Fibroblast of the aortic adventitia (primary cell): ENCODE data around the gene KCNH1. TPM values are rescaled to one million over a fixed set of nuclear protein-coding genes. Genes with fewer than 3 reads are reported as not detected.

Source experiments
- DNase-seq: peaks from one replicate; pipeline ENCODE4 v3.0.0-alpha.2; 2010; ENCODE audit warnings: low read depth
- H3K4me3 ChIP-seq: 2 replicates; pipeline ENCODE4 v1.5.1; 2011; ENCODE audit warnings: low read depth, mild to moderate bottlenecking, control low read depth, low read length, moderate library complexity
- CTCF ChIP-seq: IDR thresholded peaks from 2 replicates; pipeline ENCODE4 v1.5.1; 2011; ENCODE audit warnings: mild to moderate bottlenecking, low read length, control low read depth, inconsistent platforms; ENCODE audit not compliant: insufficient read depth
- total RNA-seq: library from RNA; depleted of rRNA; stranded (reverse); fragments of >200 nt; gene quantifications from 2 replicates; pipeline ENCODE4 v1.2.3, GENCODE V29; 2012; ENCODE audit warnings: low replicate concordance

KCNH1 gene
- total RNA-seq, 1 donor: not detected

DNA sequence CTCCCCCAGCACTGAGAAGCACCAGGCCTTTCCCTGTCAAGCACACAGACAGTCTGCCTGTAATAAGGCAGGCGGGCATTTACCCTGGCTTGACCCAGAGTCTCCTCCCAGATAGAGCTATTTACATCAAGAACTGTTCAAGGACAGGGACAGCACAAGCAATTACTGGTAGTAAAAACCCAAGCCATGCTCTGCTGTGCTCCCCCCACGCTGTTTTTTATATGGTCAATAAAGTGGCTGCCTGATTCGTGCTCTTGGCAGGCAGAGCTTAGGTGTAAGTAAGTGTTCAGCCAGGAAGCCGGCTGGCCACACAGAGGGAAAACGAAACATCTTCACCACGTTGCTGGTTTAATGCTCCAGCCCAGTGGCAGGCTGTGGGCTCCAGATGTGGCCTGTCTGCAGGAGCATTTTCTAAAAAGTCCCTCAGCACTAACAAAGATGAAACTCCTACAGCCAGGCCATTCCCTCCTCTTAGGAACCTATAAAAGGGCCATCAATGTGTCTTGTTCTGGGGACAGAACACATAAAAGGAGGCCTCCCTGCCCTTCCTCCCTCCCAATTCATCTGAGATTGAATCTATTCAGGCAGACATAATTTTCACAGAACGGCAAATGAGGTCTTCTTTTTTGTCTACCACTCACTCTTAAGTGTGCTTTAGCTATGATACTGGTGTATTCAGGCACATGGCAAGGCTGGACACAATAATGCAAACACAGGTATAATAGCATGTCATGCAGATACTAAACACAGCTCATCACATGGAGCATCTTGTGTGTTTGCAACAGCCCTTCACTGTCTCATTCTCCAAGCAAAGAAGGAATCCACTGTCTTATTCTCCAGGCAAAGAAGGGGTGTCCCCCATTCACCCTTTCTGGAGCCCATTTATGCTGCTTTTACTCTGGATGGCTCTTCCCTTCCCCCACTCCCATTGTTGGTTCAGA is 426.4 kb downstream of the KCNH1 start:
- no peak for DNase-seq
- no peak for TF ChIP-seq CTCF
- H3K4me3 ChIP-seq: no peak overlapping the region

DNA sequence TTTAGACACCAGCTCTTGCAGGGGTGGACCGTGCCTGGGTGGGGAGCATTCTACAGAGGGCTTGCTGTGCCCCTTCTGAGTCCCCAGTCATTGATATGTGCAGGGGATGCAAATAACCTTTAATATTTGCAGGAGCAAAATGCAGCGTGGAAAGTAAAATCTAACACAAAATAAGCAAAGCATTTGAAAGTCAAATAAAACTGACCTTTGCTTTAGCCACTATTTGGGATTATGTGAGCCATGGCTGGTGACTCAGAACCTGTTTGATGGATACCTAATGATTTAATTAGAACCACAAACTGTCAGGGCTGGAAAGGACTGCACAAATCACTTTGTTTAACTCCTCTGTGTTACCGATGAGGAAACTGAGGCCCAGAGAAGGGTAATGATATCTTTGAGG is 427.7 kb downstream of the KCNH1 start:
- no peak for TF ChIP-seq CTCF
- H3K4me3 ChIP-seq: no peak overlapping the region
- DNase-seq: no peak

GRCh38 chr1:210705086-210705485 is 428.9 kb downstream of the KCNH1 start:
- H3K4me3 ChIP-seq: no peak overlapping the region
- no peak for DNase-seq
- no peak for TF ChIP-seq CTCF

GRCh38 chr1:210703593-210703992 is 430.4 kb downstream of the KCNH1 start:
- DNase-seq: no peak
- no peak overlapping the region for H3K4me3 ChIP-seq
- no peak for TF ChIP-seq CTCF

GRCh38 chr1:210702506-210702905 is 431.4 kb downstream of the KCNH1 start:
- TF ChIP-seq CTCF: no peak
- H3K4me3 ChIP-seq: no peak overlapping the region
- DNase-seq: no peak

- TF ChIP-seq CTCF: no peak
- no peak for DNase-seq
- no peak overlapping the region for H3K4me3 ChIP-seq
These were observed 433.4 kb downstream of the KCNH1 start for GRCh38 chr1:210700511-210700910.
